Measurements from ENCODE around the gene CHIT1. TPM values are rescaled to one million over a fixed set of nuclear protein-coding genes. Genes with fewer than 3 reads are reported as not detected.

Gene CHIT1
- polyA plus RNA-seq, 1 donor: 1.7 TPM

DNA sequence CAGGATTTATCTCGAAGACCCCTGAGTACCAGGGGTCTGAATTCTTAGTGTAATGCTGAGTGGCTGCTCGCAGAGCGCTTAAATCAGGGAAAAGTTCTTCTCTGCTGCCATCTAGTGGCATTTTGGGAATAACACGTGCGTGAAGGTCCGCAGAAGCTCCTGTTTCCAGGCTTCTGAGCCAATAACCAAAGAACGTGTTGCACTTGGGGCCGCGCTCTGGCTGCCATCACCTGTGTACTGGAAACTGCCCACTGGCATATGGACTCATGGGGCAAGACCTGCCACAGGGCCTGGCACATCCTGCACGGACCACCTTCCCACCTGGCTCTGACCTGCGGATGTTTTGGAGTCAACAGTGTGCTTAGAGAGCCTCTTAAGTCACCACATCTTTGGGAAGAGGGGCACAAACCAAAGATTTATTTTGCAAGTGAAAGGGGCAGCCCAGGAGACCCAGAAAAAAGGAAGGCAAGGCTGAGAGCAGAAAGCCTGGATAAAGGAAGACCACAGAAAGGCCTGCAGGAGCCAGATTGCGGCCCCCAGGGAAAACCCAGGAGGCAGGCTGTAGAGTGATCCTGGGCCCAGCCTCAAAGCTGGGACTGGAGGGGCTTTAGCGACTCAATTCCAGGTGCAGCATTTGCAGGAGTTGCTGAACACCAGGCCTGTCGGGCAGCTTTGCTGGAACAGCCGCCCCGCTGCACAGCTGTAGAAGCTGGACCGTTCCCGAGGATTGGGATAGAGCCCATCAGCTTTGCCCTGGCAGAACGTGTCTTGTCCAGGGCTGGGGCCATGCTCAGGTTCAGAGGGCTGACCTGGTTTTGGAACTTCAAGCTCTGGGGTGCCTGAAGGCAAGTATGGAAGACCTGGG lies 13.0 kb downstream of the CHIT1 start:
- DNase-seq: peak; percentile 77

DNA sequence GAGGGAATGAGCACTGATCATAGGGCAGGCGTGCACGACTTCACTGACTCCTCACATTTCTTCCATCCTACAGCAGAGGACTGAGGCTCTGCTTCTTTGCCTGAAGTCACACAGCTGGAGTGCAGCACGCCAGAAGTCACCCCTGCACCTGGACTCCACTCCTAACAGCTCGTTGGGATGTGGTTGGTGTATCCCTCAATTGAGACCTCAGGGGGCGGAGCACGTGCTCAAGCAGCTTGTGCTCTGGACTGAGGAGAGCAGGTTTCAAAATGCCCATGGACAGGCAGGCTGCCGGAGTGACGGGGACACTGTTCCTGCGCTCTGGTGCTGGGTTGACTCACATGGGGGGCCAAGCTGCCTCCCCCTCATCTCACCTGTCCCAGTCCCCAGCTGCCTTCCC lies 13.9 kb downstream of the CHIT1 start:
- DNase-seq: no peak

DNA sequence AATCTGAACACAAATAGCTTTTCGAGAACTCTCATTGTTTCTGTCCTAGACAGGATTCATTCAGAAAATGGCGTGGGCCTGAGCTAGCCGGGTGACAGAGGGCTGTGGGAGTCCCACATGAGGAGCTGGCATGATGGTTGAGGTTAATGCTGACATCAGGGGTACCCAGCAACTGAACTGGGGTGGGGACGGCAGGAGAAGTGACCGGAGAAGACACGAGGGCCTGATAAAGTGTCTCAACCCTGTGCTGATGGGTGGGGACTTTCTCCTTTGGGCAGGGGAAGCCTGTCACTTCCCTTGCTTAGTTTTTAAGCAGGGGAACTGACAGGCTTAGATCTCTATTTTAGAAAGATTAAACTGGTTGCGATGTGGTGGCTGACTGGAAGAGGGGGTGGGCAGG lies 14.6 kb downstream of the CHIT1 start:
- no peak for DNase-seq

DNA sequence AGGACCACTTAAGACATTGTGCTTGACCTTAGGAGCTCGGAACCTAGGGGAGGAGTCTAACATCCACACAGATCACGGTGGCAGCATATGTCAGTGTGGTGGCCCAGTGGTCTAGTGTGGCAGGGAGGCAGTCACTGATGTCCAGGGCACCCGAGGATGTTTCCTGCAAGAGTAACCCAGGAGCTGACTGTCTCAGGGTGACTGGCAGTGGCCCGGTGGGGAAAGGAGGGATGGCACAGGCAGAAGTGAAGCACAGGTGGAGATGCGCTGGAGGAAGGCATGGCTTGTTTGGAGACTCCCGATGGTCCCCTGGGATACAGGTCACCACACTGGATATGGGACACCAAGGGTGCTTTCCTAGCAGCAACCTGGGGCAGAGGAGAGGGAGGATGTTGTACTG lies 16.3 kb downstream of the CHIT1 start:
- no peak for DNase-seq

DNA sequence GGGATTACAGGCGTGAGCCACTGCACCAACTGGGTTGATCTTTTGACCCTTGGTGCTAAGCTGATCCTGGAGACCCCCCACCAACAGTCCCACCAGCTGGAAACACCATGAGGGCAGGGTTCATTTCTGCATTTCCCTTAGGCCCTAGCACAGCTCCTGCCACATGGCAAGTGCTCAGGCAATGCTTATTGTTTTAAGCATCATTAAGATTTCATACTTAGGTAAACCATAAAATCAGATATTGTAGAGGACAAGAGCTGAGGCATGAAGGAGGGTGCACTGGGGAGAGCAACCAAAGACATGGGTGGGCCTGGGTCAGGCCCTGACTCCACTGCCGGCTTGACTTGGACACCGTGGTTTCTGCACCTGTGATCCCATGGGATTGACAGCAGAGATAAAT lies 17.7 kb downstream of the CHIT1 start:
- DNase-seq: no peak

DNA sequence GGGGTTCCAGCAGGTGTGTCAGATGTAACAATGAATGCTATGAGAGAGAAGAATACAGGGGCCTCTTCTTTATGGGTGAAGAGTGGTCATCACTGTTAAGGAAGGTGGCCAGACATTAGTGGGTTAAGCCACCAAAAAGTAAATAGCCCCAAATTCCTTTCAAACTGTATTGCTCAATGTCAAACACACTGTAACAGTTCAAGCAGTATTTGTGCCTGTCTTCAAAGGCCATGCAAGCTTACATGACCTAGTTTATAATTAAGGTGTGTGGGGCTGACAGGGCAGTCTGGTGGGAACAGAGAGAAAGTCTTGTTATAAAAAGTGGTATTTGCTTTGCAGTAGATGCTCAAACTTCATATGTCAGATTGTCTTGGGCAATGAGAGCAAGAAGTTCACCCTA lies 18.5 kb downstream of the CHIT1 start:
- DNase-seq: no peak

DNA sequence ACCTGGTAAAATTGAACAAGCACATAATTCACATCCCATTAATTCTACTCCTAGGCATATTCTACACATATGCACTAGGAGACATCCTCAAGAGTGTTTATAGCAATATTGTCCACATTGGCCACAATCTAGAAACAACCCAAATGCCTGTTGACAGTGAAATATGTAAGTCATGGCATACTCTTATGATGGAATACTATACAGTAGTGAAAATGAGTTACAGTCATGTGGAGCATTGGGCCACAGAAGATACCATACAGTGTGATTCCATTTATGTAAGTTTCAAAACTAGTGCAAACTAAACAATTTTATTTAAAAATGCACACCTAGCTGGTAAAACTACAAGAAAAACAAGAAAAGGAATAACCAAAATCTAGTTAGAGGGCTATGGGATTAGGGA lies 19.1 kb downstream of the CHIT1 start:
- DNase-seq: no peak

DNA sequence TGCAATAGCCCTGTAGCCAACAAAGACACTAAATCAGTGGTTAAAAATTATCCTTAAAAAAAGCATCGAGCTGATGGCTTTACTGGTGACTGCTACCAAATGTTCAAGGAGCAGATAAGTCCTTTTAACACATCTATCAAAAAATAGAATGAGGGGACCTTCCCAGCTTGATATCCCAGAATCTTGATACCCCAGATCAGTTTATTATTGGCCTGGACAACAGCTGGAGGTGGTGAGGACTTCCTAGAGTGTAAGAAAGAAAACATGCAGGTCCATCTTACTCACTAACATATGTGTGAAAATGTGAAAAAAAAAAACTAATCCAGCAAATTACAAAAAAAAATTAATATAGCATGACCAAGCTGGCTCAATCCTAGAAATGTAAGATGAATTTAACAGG lies 21.3 kb downstream of the CHIT1 start:
- DNase-seq: no peak

DNA sequence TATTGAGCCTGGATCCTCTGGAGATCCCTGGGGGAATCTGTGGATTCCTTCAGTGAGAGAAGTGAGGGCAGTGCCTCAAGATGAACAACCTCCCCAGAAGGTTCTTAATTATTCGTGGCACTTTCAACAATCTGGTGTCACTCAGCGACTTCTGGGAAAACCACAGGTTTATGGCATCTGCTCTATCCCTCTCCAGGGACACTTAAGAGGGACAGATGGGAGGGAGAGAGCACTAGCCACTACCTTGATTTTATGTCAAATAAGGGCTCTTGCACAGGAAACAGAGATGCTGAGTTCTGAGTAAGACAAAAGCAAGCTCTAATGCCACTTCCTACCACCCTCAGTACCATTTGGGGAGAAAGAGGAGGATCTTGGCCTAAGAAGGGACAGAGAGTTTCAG lies 21.7 kb downstream of the CHIT1 start:
- no peak for DNase-seq

DNA sequence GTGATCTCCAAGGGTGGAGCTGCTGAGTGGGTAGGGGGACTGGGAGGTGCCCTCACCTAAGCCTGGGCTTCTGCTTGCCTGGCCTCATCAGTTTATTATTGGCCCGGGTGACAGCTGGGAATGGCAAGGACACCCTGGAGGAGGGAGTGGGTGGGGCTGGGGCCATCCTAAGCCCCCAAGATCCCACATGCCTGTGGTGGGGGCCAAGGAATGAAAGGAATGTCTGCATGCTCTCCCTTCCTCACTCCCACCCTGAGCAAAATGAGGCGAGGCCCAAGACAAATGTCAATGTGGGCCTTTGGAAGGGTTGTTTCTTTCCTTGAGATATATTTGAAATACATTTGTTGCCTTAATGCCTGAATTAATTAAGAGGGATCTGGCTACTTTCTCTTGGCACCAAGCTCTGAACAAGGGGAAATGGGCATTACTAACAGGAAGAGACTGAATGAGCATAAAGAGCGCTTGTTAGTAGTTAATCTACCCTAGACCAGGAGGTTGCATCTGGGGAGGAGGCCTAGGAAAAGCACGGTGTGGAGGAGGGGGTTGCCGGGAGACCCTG lies 23.3 kb downstream of the CHIT1 start:
- no peak for DNase-seq

DNA sequence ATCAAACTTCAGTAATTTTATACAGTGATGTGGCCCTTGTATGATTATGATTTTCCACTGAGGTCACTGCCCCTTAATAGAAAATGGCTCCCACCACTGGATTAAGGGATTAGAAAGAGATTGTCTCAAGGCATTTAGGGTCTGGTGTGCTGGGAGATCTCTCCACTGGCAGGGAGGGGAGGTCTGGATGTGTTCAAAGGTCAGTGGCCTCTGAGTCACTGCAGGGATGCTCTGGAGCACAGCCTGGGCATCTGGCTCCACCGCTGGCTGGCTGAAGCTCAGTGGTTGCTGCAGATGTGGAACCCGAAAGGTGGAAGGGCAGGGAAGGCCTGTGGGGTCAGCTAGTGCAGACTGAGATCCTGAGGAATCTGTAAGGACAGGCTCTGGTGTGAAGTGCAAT lies 24.7 kb downstream of the CHIT1 start:
- DNase-seq: no peak

DNA sequence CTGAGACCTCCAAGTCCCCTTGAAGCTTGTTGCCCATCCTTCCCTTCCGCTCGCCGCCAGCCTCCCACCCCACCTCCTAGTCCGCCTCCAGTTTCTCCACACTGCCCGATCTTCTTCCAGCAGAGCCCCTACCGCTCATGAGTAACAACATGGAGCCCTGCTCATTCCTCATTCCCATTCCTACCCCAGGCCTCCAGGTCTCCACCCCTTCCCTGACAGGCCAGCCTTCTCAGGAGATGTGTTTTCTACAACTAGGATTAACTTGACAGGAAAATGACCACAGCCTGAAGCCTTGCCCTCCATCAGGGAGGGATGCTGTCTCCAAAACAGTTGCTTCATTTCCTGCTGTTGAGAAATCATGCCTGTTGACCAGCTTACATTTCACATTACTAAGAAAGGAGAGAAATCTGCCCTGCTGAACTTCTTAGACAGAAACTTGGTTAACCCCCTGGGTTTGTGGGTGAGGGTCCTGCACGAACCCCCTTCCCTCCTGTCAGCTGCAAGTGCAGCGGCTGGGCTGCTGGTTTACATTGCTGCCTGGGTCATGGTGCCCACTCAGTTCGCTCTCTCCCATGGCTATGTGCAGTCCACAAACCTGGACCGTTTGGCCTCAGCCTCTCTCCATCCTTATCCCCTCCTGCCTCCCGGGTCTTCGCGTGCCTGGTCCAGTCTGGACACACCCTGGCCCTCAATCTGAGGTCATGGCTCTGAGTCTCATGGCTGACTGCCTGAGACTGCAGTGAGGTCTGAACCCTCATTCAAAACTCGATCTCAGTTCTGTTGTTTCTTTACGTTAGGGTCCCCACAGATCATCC lies 26.8 kb downstream of the CHIT1 start:
- DNase-seq: no peak

DNA sequence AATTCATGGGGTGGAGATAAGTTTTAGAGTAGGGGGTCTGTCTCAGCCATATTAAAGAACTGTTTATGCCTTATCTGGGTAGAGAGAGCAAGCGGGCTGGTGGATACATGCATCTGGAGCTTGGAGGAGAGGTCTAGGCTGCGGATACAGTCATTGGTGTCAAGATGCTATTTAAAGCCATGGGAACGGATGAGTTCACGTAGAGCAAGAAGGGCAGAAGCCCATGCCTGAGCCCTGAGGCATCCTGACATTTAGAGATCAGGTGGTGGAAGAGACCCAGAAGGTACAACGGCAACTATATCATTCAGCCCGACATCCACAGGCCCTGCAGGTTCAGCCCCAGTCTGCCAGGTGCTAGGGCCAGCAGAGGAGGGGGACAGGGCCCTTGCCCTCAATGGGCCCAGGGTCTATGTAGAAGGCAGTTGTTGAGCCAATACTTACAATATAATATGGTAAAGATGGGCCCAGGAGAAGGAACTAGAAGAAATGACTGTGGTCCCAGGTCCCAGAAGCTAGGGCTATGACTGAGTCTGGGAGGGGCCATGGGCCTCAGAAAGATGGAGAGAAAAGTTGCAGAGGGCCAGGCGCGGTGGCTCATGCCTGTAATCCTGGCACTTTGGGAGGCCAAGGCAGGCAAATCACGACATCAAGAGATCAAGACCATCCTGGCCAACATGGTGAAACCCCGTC lies 27.8 kb downstream of the CHIT1 start:
- no peak for DNase-seq

DNA sequence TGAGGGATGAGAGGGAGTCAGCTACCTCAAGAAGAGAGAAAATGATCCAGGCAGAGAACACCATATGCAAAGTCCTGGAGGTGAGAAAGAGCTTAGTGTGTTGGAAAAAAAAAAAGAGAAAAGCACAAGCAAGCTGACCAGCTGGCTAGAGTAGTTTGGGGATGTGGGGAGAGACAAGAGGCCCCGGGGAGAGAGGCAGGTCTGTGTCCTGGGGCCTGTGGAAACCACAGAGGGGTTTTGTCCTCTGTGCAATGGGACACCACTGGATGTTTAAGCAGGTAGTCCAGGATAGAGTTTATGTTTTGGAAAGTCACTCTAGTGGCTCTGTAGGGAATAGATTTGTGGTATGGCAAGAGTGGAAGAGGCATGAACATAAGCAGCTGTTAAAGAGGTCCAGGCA lies 28.6 kb downstream of the CHIT1 start:
- DNase-seq: no peak

DNA sequence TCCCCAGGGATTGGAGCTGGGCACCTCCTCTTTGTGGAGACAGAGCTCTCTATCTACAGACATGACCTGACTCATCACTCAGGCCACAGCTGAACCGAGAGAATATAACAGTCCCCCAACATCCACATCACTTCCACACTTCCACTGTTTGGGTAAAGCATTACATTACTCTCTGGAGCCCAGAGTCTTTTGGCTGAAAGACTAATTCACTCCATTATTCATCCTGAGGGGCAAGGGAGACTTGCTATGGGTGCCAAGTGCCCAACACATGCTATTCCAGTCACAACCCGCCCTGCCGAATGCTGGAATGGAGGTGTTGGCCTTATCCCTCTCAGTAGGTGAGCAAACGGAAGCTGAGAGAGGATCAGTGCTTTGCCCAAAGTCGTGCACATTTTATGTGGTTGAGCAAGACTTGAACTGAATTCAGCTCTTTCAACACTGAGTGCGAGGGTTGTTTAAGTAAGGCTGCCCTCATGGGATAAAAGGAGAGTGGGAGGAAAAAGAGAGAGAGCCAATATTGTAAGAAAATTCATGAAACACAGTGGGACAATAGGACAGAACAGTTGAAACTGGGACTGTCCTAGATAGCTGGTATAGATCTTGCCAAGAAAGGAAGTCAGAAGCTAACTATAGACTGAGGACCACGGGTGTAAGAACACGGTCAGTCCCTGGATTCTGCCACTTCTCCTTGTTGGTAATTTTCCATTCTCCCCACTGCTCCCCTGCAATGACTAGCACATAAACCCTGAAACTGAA lies 29.5 kb downstream of the CHIT1 start:
- no peak for DNase-seq

DNA sequence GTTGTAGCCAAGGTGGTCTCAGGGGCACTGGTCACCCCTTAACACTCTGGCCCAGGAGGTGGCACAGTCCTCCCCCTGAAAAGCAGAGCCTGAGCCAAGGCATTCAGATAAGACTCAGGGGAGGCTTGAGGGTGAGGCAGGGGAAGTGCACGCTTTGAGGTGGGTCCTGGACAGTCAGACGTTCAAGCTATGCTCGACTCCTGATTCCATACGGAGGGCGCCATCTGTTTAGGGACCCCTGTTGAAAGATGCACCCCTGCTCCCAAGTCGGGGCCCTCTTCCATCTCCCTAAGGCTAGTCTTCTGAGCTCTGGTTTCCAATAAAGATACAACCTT lies 30.0 kb downstream of the CHIT1 start:
- DNase-seq: no peak

DNA sequence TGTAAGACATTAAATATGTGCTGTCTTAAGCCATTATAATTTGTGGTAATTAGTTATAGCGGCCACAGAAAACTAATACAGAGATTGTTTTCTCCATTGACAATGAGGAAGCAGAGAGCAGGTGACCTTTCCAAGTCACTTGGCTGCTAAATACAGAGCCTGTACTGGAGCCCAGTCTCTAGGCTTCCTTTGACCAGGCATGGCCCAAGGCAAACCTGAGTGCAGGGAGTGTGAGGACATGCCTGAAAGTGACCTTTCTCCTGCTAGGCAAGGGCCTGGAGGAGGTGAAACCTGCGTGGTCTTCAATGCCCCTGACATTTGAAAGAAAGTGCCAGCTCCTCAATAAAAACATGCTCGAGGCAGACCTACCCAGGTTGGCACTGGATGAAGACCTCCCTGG lies 30.5 kb downstream of the CHIT1 start:
- DNase-seq: no peak

DNA sequence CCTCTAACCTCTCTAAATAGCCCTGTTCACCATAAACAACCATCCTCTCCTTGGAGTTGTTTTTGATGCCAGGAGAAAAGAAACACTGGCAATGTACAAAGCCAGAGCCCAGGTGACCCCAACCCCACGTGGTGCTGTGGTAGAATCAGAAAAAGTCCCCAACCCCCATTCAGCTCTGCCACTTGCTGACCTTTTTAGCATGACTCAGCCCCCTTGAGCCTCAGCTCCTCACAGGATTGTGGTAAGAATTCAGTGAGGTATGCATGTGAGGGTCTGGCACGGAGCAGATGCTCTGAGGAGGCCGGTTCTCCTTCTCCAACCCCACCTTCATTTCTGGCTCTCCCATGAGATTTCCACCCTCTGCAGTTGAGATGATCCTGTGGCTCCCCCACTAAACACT lies 31.8 kb downstream of the CHIT1 start:
- DNase-seq: no peak

DNA sequence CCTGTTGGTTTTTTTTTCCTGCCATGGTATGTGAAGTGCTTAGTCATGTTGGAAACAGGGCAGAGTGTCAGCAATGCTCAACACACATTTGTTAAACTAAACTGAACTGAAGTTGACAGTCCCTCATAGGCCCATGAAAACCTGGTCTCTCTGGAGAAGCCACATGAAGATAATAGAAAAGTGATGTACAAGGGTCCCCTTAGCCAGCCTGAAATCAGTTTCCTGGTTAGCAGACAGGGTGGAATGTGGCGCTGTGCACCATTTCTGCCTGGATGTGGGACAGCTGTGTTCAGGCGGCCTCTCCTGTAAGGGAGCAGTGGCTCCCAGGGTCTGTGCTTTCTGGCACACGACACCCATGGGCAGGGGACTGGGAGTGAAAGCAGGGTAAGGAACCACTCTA lies 33.1 kb downstream of the CHIT1 start:
- no peak for DNase-seq

DNA sequence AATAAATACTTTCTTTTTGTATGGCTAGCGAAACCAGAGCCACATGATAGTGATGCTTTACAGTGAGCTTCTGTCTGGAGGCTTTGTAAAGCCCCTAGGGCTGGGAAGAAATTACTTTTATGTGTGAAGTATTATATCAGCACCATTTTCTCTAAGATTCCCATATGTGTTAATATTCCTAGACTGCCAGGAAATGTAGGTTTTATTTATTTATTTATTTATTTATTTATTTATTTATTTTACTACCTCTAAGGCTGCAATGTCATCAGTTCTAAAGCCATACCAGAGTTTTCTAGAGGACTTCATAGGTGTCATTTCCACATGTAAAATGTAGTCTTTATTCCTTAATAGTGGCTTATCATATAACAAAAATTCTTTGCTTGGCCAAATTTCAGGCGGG lies 38.5 kb downstream of the CHIT1 start:
- DNase-seq: no peak

DNA sequence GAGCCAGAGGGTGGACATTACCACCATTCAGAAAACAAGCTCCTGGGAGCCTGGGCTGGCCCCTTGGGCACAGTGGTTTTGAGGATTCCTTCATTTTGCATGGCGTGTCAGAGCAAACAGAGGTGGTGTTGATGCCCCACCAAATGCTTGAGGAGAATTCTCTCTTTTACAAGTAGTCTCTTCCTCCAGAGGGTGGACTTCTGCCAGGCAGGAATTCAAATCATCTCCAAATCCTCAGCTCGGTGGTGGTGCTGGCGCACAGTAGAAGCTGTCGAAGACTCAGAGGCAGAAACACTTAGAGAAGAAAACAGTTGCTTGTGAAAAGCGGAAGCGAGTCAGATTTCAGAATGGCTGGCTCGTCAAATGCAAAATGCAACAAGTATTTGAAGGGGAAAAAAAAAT lies 39.5 kb downstream of the CHIT1 start:
- no peak for DNase-seq

DNA sequence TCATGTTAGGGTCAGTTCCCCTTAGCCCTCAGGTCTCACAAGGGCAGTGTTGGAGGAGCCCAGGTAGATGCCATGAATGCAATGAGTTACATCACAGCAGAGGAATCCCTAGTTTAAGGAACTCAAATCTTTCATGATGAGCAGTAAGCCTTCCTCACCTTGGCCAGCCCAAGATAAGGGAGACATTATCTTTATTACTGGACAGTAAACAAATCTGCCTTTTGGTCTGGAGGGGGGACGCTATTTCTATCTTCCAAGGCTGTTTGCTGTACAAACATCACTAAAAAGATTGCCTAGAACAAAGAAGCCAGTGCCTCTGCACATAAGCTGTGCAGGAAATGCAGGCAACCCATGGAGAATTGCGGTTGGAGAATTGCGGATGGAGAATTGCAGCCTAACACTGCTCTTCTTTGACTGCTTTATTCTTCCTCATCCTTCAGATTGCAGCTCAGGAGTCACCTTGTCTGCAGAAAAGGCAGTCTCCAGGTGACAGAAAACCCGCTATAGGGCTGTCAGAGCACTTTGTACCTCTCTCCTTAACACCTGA lies 40.7 kb downstream of the CHIT1 start:
- DNase-seq: no peak

All from hindlimb muscle (tissue), 1 donor.